Measurements from ENCODE around the gene MCM6.
"Not testable (repeated sequence)": the region's sequence is repeated elsewhere in the genome, so short reads cannot be mapped to it uniquely, and the experiment has no call there.

MCM6 gene

GRCh38 chr2:135818937-135819610 is 57.2 kb downstream of the MCM6 start:
- DNase-seq: no peak

GRCh38 chr2:135817951-135818350 is 58.3 kb downstream of the MCM6 start:
- DNase-seq: no peak

- no peak for DNase-seq
Observed at GRCh38 chr2:135817466-135817865, 58.8 kb downstream of the MCM6 start.

GRCh38 chr2:135815269-135815668 is 61.0 kb downstream of the MCM6 start:
- no peak for DNase-seq

- DNase-seq: no peak
Observed at GRCh38 chr2:135812907-135813511, 63.2 kb downstream of the MCM6 start.

GRCh38 chr2:135807874-135808273 is 68.4 kb downstream of the MCM6 start:
- not testable (repeated sequence) for DNase-seq

GRCh38 chr2:135803278-135803677 is 73.0 kb downstream of the MCM6 start:
- no peak for DNase-seq

GRCh38 chr2:135802350-135802749 is 73.9 kb downstream of the MCM6 start:
- no peak for DNase-seq

GRCh38 chr2:135800513-135801460 is 75.5 kb downstream of the MCM6 start:
- no peak for DNase-seq

GRCh38 chr2:135799738-135800137 is 76.5 kb downstream of the MCM6 start:
- DNase-seq: no peak

GRCh38 chr2:135798762-135799161 is 77.5 kb downstream of the MCM6 start:
- no peak for DNase-seq

GRCh38 chr2:135798275-135798705 is 78.0 kb downstream of the MCM6 start:
- no peak for DNase-seq

- DNase-seq: no peak
Observed at GRCh38 chr2:135797497-135798274, 78.6 kb downstream of the MCM6 start.

- no peak for DNase-seq
Observed at GRCh38 chr2:135796606-135797005, 79.6 kb downstream of the MCM6 start.

- DNase-seq: not testable (repeated sequence)
Observed at GRCh38 chr2:135795641-135796040, 80.6 kb downstream of the MCM6 start.

- no peak for DNase-seq
Observed at GRCh38 chr2:135792401-135793150, 83.7 kb downstream of the MCM6 start.

GRCh38 chr2:135791418-135792190 is 84.6 kb downstream of the MCM6 start:
- no peak for DNase-seq

- no peak for DNase-seq
Observed at GRCh38 chr2:135790423-135790822, 85.8 kb downstream of the MCM6 start.

Measured in NCI-H748 treated with DMSO at 0.1 percent for 48 hours (cell line).